HG03280 (cell line): Measurements from ENCODE around the gene ARPC1B.
"Not testable (repeated sequence)": the region's sequence is repeated elsewhere in the genome, so short reads cannot be mapped to it uniquely, and the experiment has no call there.

ENCODE experiments used
- ATAC-seq: cut with Tn5 transposase; IDR thresholded peaks from one replicate; pipeline ENCODE4 v1.9.1; 2021; ENCODE audit warnings: mild to moderate bottlenecking, moderate library complexity; ENCODE audit not compliant: unreplicated experiment

ARPC1B gene

DNA sequence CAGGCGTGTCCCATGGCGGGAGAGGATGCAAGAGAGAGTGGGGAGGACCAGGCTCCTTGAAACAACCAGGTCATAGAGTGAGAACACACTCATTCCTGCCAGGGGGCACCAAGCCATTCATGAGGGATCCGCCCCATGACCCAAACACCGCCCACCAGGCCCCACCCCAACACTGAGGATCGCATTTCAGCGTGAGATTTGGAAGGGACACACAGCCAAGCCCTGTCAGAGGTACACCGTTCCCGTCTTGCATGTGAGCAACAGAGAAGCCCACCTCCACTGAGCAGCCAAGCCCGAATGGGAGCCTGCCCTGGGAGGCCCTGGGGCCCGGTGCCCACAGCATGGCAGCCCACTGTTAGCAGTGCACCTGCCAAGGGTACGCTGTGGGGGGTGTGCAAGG, 7.9 kb upstream of the ARPC1B start:
- no peak for ATAC-seq

DNA sequence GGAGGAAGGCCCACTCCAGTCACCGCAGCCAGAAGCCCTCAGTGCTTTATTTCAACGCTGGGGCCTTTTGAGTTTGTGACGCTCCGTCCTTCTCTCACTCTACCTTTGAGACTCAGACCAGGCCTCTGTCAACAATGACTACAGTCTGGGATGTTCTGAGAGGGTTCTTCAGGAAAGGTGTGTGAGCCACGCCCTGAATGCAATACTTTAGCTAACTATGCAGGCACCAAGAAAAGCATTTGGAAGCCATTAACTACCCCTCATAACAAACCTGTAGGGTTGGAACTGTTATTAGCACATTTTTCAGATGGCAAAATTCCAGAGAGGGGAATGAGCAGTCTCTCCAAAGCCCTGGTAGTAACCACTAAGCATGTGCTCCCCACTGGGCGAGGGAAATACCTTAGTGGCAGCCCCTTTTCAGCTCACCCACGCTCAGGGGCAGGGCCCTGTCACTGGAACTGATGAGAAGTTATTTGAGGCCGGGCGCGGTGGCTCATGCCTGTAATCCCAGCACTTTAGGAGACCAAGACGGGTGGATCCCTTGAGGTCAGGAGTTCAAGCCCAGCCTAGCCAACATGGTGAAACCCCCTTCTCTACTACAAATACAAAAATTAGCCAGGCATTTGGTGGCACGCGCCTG, 5.7 kb upstream of the ARPC1B start:
- ATAC-seq = no peak

DNA sequence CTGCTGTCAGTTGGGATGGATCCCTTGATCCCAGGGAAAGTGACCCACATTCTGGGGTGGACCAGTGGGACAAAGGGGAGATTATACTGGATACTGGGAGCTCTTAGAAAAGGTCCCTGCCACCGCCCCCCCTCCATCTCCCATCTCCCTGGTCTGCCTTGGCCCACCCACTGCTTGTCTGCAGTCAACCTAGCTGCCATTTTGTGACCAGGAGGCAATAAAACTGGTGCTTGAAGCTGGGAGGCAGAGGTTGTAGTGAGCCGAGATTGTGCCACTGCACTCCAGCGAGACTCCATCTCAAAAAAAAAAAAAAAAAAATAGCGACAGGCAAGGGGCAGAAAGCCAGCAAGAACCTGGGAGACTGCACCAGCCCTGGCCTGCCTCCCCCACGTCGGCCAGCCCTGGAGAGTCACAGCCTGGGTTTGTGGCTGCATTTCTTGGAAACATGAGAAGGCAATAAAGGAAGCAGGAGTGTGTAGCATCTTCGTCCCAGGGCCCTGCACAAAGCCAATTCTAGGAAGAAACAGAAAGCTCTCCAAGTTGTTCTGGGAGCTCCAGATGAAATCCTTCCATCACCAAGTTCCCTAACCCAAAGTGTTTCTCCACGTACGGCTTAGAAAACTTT, 4.7 kb upstream of the ARPC1B start:
- no peak for ATAC-seq

DNA sequence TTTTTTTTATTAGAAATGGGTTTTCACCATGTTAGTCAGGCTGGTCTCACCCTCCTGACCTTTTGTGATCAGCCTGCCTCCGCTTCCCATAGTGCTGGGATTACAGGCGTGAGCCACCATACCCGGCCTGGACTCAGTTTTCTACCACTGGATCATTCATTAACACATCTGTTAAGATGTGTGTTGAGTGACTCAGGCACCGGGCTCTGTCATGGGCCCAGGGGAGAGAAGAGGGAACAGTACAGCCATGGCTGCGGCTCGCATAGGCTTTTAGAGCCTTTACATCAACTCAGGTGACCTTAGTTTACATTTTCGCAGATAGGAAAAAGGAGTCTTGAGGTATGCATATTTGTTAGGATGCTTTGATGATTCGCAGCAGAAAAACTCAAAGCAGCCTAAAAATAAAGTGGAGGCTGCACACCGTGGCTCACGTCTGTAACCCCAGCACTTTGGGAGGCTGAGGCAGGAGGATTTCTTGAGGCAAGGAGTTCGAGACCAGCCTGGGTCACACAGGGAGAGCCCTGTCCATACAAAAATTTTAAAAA, 3.1 kb upstream of the ARPC1B start:
- ATAC-seq = no peak

DNA sequence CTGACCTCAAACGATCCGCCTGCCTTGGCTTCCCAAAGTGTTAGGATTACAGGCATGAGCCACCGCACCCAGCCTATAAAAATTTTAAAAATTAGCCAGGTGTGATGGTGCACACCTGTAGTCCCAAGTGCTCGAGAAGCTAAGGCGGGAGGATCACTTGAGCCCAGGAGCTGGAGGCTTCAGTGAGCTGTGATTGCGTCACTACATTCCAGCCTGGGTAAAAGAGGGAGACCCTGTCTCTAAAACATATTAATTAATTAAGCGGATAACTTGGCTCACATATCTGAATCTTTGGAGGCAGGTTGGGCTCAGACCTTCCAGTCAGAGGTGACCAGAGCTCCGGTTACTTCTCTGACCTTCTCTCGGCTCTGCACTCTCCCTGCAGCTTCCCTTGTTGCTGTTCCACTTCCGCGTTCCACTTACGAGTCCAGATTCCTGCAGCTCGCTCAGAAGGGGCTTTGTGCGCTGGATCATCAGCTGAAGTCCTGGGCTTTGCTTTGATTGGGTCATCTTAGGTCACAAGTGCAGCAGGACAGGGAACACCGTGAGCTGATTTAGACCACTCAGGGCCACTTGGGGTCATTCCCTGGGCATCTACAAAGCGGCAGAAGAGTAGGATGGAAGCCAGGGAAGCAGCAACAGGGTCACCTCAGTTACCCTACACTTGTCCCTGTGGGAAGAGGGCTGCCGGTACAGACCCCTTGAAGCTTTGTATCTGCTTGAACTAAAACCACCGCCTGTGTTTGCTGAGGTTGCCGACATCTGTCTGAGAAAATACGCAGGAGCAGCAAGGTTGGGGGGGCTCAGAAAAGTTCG, 2.0 kb upstream of the ARPC1B start:
- ATAC-seq = no peak

DNA sequence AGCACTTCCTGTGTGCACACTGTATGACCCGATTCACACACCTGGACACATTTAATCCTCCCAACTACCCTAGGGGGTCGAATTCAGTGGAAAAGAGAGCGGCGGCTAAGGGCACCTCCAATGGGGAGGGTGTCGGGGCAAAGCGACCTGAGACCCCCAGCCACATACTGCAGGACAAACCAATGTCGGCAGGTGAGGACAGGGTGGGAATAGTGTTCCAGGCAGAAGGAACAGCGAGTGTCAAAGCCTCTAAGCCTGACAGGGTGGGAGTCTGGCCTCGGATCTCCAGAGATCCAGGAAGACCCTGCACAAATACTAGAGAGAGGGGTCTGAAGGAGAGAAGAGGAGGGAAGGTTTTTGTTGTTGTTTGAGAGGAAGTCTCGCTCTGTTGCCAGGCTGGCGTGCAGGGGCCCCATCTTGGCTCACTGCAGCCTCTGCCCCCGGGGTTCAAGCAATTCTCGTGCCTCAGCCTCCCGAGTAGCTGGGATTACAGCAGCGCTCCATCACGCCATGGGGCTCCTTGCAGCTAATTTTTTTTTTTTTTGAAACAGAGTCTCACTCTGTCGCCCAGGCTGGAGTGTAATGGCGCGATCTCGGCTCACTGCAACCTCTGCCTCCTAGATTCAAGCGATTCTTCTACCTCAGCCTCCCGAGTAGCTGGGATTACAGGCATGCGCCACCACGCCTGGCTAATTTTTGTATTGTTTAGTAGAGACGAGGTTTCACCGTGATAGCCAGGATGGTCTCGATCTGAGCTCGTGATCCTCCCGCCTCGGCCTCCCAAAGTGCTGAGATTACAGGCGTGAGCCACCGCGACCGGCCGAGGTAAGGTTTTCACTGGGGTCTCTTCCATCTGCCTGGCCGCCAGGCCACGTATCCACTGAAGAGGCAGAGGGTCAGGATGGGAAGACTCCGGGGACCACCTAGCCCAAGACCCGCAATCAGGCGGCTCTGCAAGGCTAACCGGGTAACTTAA, 1.2 kb upstream of the ARPC1B start:
- ATAC-seq = no peak

DNA sequence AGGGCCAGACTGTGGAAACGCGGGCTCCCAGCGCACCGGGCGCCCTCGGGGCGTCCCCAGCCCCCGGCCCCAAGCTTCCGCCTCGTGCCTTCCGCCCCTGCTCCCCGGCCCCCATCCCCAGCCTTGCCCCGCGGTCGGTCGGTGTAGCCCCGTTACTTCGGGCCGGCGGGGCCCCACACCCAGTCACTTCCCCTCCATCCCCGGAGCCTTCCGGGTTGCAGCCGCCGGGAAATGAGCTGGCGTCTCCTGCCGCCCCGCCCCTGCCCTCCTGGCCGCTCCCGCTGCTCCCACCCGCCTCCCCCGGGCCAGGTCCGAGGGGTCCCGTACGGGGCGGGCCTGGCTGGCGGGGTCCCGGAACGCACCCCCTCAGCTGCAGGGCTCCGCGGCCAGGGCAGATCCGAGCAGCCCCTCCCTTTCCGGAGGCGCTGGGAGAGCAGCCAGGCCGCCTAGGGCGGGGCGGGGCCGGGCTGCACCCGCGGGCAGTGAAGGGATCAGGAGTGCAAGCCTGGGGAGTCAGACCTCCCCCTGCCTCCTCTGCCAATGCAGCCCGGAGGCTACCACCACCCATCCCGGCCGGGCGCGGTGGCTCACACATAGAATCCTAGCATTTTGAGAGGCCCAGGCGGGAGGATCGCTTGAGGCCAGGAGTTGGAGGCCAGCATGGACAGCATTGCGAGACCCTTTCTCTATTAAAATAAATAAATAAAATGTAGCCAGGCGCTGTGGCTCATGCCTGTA, 709 bp downstream of the ARPC1B start:
- ATAC-seq = peak; percentile 44

DNA sequence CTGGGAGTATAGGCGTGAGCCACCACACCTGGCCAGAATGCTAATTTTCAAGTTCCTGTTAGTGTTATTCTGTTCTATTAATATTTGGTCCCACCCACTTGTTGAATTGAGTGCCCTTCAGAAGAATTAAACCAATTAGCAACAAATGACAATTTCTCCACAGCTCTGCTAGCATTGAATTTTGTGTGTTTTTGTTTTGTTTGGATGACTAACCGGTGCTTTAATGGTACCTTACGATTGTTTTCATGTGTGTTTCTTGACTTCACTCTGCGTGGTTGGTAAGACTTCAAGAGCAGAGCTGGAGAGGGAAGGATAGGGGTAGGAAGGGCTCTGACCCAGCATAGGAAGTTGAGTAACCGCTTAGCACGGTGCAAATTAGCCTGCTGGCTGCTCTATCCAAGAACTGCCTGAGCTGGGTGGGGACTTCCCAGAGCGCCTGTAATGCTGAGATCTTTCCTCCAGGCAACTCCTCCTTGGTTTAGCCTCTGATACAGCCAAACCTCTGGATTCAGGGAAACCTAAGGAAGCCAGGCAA, 4.6 kb downstream of the ARPC1B start:
- ATAC-seq = no peak

DNA sequence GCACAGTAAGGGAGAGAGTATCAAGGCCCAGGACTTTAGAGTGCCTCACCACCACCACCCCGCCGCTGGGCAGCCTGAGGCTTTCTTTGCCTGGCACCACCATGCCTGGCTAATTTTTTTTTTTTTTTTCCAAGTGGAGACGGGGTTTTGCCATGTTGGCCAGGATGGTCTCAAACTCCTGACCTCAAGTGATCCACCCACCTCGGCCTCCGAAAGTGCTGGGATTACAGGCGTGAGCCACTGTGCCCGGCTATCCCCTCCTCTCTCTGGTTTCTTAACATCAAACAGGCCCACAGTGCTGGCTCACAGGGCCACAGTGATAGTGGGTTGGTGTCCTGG, 5.1 kb downstream of the ARPC1B start:
- not testable (repeated sequence) for ATAC-seq

DNA sequence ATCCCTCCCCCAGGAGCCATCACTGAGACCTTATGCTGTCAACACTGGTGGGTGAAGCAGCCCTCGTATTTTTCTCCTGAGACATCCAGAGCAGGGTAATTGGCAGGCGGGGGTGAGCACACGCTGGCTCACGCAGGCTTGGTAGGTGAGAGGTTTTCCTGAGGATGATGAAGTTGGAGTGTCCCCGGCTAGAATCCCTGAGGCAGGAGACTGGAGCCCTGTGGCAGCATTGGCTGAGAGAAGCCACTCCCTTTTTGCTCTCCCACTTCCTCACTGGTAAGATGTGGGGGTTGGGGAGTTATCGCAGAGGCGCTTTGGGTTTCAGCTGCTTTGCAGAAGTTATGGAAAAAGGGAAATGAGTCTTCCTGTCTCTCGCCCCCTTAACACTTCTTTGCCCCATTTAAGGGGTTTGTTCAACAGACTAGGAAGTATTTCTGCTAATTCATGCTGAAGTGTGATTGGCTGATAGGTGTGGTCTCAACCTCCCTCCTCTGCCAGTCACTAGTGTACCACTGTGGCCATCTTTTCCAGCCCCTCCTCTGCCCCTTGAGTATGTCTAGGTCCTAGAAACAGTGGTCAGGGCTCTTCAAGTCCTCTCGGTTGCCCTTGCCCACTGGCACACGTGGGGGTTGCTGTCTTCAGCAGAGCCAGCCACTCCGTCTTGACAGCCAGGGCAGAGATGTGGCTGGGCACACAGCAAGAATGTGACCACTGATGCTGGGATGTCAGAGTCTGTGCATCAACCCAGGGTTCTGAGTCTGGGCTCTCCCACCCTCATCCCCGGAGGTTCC, 5.7 kb downstream of the ARPC1B start:
- peak; percentile 33 for ATAC-seq

DNA sequence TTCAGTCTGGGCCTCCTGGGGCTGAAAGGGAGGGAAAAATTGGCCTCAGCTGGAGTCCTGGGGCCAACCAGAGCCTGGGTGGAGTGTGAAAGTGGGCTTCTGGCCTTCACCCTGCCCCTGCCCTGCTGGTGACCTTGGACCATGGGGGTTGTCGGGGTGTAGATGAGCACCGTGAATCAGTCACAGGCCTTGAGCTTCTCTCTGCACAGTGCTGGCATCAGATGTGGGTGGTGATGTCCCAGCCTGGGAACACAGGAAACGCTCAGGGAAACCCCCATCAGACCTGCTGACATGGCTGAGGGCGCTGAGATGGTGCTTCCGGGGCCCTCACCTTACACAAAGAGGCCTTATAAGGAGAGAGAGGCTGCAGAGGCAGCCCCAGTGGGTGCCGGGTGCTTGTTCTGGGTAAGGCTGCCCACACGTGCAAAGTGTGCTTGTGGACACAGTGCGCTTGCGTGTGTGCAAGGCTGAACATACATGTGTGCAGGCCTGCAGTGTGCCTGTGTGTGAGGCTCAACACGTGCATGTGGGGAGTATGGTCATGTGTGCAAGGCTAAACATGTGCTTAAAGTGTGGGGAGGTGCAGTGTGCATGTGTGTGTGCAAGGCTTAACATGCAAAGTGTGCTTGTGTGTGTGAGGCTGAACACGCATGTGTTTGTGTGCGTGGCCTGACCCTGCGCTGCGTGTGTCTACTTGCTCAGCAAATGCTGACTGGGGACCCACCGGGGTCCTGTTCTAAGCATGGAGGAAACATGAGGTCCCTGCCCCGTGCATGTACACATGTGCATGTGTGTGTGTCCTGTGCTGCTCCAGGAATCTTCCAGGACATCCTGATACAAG, 6.5 kb downstream of the ARPC1B start:
- ATAC-seq = peak; percentile 64

DNA sequence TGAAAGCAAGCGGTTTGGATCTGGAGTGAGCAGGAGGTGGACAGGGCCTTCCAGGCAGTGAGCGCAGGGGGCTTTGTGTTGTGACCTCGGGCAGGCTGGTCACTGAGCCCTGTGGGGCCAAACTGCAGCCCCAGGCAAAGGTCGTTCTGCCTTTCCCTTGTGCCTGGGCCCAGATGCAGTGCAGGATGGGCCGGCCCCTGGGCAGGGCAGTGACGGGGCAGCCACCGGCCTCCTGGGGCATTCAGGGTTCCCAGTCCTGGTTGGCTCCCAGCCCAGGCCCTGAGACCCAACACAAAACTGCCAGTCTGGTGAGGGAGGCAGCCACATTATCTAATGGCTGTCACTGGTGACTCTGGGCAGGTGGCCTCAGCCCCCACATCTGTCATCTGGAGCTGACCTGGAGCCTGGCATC, 7.1 kb downstream of the ARPC1B start:
- no peak for ATAC-seq

DNA sequence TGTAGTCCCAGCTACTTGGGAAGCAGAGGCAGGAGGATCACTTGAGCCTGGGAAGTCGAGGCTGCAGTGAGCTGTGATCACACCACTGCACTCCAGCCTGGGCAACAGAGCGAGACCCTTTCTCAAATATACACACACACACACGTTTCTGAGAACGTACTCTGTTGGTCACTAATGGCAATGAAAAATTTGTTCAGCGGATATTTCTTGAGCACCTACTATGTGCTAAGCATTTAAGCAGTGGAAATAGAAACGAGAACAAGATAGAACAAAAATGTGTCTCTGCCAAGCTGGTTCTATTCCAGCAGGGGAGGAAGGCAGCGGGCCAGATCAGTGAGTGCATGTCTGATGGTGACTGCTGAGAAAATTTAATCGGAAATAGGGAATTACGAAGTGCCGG, 8.7 kb downstream of the ARPC1B start:
- ATAC-seq = no peak

DNA sequence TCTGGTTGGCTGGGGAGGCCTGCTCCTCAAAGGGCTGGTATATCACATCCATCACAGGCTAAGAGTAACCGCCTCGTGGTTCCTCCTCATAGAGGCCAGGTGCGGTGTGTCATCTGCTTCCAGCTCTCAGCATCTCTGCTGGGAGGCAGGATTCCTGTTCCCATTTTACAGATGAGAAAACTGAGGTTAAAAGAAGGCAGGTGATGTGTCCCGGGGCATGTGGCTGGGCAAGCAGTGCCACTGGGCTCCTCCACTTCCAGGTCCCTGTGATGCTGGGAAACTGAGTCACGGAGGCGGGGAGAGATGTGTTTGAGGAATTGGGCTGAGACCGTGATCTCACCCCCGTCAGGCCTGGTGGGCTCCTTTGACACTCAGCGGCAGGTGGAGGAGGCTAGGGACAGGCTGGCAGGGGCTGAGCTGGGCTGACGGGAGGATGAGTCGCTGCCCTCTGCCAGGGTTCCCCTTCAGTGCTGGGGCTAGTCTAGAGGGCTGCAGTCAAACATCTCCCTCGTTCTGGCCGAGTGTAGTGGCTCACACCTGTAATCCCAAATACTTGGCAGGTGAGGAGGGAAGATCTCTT, 9.4 kb downstream of the ARPC1B start:
- ATAC-seq = no peak

DNA sequence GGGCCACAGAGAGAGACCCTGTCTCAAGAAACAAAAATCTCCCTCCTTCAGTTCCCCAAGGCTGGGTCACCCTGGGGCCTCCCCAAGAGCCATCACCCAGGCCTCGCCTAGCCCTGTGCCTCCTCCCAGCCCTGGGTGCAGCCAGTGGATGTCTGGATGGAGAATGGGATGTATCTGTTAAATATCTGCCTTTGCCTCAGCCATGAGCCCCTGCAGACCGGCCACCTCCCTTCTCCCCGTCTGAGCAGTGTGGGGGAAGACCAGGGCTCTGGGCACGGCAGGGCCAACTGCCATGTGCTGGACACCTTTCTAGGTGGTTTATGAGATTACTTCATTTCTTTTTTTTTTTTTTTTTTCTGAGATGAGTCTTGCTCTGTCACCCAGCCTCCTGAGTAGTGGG, 10.0 kb downstream of the ARPC1B start:
- ATAC-seq = no peak

DNA sequence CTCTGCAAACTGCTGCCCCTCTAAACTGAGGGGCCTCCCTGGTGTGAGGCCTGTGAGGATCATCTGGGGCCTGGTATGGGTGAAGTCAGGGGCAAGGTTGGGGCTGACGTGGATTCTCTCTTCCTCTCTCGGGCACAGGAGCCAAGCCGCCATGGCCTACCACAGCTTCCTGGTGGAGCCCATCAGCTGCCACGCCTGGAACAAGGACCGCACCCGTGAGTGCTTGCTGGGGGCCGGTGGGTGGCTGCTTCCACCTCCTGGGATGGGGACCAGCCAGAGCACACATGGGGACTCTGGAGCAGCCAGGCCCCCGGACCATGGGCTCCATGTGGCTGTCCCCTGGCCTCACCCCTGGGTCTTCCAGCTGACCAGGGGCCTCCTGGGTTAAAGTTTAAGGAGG, 11.0 kb downstream of the ARPC1B start:
- ATAC-seq = no peak

DNA sequence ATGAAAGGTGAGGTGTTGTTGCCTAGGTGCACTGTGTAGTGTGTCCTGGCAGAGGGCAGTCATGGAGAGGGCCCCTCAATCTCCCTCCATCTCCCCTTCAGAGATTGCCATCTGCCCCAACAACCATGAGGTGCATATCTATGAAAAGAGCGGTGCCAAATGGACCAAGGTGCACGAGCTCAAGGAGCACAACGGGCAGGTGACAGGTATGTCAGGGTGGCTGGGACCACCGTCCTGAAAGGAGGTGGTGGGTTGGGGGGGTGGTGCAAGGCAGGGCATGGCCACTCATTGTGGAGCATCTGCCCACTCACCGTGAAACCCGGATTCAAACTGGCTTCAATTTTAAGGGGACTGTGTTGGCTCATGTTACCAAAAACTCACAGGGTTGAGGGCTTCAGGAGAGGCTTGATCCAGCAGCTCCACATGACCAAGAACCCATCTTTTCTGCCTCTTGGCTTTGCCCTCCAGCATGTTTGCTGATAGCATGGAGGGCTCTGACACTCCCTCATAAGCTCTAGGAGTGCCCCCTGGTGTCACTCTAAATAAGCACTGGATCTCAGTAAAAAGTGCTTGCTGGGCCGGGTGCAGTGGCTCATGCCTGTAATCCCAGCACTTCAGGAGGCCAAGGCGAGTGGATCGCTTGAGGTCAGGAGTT, 12.2 kb downstream of the ARPC1B start:
- ATAC-seq = no peak
